HPDE6-E6E7 (cell line): ENCODE data around the gene FAM185A.
A peak's percentile ranks its signal among the peaks of the same experiment; 100 is the strongest.
"Not testable (repeated sequence)": the region's sequence is repeated elsewhere in the genome, so short reads cannot be mapped to it uniquely, and the experiment has no call there.

ENCODE experiments used
- DNase-seq: peaks from one replicate; pipeline ENCODE4 v3.0.0; 2011; ENCODE audit warnings: missing footprints; ENCODE audit errors: extremely low spot score

The FAM185A gene

GRCh38 chr7:102748605-102749444 lies at the start of gene FAM185A:
TSS of gene FAM185A (plus strand) at chr7:102748999. CDS start at chr7:102749208, 209 bp downstream.
- peak; percentile 84 for DNase-seq

DNA sequence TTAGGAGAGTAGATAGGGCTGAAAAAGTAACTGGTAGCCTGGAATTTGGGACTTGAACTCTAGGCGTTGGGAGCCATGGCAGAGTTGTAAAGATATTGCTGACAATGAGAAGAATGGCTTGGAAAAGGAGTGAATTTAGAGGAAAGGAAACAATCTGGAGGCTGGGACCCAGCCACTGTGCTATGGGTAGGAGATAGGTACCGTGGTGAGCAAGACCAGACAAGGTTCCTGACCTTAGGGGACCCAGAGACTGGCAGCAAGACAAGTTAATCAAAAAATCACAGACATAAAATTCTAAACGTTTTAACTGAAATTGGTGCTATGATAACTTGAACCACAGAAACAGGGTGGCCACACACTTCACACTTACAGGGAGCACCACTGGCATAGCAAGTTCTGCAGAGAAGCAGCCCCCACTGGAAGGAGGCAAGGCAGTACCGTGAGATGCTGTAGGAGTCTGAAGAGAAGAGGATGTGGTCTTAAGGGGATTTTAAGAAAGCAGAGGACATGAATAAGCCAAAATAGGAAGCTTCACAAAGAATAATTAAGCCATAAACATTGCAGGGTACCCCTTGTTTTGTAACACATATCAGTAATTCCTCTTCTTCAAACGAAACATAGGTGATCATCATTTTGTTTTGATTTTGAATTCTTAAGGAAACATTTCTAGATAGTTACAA lies 35.6 kb upstream of the FAM185A start:
- DNase-seq = not testable (repeated sequence)

GRCh38 chr7:102713691-102714080 lies 35.1 kb upstream of the FAM185A start:
- not testable (repeated sequence) for DNase-seq

- not testable (repeated sequence) for DNase-seq
Measured at GRCh38 chr7:102714774-102715522, 33.9 kb upstream of the FAM185A start.

DNA sequence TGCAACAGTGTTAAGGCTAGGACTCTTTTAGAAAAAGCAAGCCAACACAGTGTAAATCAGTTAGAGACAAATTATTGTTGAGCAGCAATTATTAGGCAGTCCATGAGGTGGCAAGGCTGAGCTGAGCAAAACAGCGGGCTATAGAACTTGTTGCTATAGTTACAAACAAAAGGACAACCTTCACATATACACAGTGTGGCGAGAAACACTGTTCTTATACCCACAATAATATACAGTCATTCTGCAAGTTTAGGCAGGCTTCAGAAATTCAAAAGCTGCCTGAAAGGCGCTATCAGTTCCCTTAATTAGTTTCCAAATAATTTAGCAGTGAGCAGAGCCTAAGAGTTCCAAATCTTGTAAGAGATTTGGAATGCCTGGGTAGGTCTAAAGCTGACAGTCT lies 33.1 kb upstream of the FAM185A start:
- DNase-seq = not testable (repeated sequence)

DNA sequence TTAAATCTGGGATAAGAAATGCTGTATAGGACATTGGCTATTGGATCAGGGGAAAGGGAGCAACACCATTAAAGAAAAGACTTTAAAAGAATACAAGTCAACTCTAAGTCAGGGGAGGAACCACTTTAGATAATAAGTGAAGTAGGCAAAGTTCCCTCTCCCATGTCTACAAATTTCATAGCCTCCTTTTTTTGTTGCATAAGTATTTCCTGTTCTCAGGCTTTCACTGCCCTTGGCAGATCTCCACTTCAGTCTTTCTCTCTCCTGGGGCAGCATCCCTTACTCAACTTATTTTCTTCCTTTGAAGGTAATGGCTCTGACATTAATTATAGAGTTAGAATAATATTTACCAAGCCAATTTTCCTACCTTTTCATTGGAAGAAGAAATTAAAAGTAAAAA lies 30.3 kb upstream of the FAM185A start:
- DNase-seq = not testable (repeated sequence)

- not testable (repeated sequence) for DNase-seq
Measured at GRCh38 chr7:102726170-102726569, 22.6 kb upstream of the FAM185A start.

DNA sequence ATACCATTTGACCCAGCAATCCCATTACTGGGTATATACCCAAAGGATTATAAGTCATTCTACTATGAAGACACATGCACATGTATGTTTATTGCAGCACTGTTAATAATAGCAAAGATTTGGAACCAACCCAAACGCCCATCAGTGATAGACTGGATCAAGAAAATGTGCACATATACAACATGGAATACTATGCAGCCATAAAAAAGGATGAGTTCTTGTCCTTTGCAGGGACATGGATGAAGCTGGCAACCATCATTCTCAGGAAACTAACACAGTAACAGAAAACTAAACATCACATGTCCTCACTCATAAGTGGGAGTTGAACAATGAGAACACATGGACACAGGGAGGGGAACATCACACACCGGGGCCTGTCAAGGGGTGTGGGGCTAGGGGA lies 19.1 kb upstream of the FAM185A start:
- not testable (repeated sequence) for DNase-seq

DNA sequence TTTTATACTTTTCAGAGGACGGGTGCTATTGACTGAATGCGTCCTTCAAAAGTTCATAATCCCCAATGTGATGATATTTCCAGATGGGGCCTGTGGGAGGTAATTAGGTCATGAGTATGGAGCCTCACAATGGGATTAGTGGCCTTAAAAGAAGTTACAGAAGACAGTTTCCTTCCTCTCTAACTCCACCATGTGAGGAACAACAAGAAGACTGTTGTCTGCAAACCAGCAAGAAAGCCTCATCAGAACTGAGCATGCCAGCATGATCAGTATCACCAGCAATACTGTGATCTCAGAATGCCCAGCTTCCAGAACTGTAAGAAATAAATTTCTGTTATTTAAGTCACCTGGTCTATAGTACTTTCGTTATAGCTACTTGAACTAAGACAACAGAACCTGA lies 18.4 kb upstream of the FAM185A start:
- DNase-seq = not testable (repeated sequence)

DNA sequence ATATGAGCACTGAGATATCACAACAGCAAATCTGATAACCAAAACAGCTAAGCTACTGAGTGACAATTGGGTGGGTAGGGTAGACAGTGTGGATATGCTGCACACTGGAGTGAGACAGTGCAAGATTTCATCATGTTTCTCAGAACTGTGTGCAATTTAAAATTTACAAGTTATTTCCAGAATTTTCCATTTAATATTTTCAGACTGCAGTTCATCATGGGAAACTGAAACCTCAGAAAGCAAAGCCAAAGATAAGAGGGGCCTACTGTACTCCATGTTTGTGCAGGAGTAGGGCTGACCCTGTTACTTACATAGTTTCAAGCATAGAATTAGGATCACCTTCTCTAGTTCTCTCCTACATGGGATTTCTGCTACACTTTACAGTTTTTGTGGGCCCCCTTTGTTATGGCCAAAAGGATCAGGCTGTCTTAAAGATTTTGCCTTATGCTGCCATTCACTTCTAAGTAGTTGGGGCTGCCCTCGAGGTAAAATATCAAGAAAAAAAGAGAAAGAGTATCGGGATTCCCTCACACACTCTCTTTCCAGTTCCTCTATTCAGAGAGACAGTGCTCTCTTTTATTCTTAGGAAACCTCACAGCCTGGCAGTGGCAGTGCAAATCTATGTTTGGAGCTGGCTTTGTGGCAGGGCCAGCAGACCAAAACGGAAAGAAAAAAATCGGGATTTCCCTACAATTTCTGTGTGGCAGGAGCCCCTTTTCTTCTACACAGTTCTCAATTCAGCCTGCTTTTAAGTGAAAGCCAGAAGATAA lies 6.6 kb upstream of the FAM185A start:
- not testable (repeated sequence) for DNase-seq

DNA sequence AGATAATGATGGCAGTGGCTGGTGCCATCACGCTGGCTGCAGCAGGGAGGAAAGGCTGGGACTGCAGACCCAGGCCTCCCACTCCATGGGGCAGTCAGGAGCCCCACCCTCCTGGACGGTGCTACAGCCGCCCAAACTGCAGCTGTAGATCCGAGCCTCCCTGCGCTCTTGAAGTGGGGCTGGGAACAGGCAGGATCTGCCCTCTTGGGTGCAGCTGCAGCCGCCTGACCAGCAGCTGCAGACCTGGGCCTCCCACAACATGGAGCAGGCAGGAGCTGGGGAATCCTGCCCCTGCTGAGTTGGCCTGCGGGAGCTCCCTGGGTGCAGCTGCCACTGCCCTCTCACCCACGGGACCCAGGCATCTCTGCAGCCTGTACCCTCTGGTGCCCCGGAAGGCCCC lies 4.9 kb upstream of the FAM185A start:
- not testable (repeated sequence) for DNase-seq

- DNase-seq = not testable (repeated sequence)
Measured at GRCh38 chr7:102745494-102746288, 3.1 kb upstream of the FAM185A start.

DNA sequence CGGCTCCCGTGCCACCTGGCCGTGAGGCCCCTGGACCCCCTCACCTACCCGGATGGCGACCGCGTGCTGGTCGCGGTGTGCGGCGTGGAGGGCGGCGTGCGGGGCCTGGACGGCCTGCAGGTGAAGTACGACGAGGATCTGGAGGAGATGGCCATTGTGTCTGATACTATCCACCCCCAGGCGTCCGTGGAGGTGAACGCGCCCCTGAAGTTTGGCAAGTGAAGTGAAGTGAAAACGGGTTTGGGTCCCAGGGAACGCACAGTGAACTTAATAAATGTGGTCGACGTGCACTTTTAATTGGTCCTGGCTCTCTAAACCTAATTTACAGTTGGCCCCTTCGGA lies 617 bp downstream of the FAM185A start:
- DNase-seq = not testable (repeated sequence)

DNA sequence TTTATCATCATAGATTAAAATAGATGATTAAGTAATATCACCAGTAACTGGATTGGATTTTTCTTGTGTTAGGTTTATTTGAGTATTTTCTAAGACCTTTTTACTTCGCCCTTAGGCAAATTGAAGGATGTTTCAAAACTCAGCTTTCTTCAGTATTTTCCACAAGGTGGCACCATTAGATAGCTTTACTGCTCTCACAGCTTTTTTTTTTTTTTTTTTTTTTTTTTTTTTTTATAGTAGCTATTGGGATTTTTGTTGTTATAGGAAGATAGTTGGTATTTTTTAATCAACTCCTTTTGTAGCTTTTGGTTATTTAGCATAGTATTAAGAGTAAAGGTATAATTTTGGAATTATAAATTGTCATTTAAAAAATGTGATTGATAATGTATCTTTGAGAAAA lies 9.4 kb downstream of the FAM185A start:
- DNase-seq = not testable (repeated sequence)

- not testable (repeated sequence) for DNase-seq
Measured at GRCh38 chr7:102759934-102760333, 11.1 kb downstream of the FAM185A start.

GRCh38 chr7:102761234-102761633 lies 12.4 kb downstream of the FAM185A start:
- not testable (repeated sequence) for DNase-seq

GRCh38 chr7:102763295-102763905 lies 14.6 kb downstream of the FAM185A start:
- not testable (repeated sequence) for DNase-seq

DNA sequence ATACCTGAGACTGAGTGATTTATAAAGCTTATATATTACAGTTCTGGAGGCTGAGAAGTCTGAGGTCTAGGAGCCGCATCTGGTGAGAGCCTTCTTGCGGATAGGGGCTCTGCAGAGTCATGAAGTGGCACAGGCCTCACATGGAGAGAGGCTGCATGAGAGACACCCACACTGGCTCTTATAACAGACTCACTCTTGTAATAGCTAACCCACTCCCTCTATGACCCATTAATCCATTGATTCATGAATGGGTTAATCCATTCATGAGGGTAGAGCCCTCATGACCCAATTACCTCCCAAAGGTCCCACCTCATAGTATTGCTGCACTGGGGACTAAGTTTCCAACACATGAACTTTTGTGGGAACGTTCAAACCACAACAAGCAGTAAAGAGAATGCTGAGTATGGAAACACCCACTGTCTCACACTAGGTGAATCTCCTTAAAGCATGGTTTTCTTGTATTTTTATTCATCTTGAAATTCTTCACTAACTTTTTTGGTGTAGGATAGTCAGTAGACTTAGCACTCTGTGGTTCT lies 20.9 kb downstream of the FAM185A start:
- not testable (repeated sequence) for DNase-seq

DNA sequence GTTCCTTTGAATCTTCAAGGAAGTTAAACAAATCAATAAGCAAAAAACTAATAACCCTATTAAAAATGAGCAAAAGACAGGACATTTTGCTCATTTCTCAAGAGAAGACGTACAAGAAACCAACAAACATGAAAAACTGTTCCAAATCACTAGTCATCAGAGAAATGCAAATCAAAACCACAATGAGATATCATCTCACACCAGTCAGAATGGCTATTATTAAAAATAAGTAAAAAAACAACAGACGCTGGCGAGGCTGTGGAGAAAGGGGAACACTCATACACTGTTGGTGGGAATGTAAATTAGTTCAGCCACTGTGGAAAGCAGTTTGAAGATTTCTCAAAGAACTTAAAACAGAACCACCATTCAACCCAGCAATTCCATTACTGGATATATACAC lies 21.7 kb downstream of the FAM185A start:
- not testable (repeated sequence) for DNase-seq

GRCh38 chr7:102776217-102776616 lies 27.4 kb downstream of the FAM185A start:
- DNase-seq = not testable (repeated sequence)
